Measurements from ENCODE around the gene DBNDD2.

Gene DBNDD2

DNA sequence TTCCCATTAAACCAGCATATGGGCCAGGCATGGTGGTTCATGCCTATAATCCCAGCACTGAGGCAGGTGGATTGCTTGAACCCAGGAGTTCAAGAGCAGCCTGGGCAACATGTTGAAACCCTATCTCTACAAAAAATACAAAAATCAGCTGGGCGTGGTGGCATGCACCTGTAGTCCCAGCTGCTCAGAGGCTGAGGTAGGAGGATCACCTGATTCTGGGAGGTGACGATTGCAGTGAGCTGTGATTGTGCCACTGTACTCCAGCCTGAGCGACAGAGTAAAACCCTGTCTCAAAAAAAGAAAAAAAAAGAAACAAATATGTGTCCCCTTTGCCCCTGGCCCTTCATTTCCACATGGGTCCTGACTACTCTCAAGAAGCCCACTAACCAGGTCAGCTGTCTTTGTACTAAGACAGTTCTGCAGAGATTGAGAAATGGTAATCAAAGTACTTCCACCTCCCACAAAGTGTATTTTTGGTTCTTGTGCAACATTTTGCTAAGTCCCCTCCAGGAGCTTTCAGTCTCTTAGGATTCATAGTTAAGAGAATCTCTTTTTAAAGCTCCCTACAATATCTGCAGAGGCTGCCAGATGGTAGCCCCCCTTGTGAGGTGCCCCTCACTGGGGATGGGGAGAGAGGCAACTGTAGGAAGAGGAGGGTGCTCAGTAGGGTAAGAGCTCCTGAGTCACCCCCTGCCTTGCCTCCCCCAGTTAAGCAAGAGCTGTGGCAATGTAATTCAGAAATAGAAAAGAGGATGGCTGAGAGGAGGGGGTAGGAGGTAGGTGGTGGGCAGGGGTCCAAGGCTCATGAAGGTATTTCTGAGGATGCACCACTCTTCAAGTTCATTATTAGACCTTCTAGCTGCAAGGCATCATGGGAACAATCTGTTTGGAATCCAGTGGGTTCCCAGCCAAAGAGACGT lies 44.9 kb downstream of the DBNDD2 start:
- H3K9ac ChIP-seq: no peak overlapping the region
- H3K4me2 ChIP-seq (ENCODE audit: low read length): no peak overlapping the region
- H3K36me3 ChIP-seq (ENCODE audit: control insufficient read depth, insufficient read depth, low read length): no peaks in the 10 kb centered on the region
- no peaks in the 10 kb centered on the region for H3K27me3 ChIP-seq (ENCODE audit: control insufficient read depth, insufficient read depth, low read length)
- no peaks in the 10 kb centered on the region for H3K4me1 ChIP-seq
- H3K79me2 ChIP-seq: no peaks in the 10 kb centered on the region
- no peaks in the 10 kb centered on the region for H3K9me3 ChIP-seq (ENCODE audit: control insufficient read depth, low read length)
- TF ChIP-seq, protein P1, sequence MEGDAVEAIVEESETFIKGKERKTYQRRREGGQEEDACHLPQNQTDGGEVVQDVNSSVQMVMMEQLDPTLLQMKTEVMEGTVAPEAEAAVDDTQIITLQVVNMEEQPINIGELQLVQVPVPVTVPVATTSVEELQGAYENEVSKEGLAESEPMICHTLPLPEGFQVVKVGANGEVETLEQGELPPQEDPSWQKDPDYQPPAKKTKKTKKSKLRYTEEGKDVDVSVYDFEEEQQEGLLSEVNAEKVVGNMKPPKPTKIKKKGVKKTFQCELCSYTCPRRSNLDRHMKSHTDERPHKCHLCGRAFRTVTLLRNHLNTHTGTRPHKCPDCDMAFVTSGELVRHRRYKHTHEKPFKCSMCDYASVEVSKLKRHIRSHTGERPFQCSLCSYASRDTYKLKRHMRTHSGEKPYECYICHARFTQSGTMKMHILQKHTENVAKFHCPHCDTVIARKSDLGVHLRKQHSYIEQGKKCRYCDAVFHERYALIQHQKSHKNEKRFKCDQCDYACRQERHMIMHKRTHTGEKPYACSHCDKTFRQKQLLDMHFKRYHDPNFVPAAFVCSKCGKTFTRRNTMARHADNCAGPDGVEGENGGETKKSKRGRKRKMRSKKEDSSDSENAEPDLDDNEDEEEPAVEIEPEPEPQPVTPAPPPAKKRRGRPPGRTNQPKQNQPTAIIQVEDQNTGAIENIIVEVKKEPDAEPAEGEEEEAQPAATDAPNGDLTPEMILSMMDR (IDR thresholded peaks at IDR 0.05): no peak
- no peak overlapping the region for H2AFZ ChIP-seq
- no peak overlapping the region for H3K4me3 ChIP-seq (ENCODE audit: low read depth, low read length)
- no peak overlapping the region for H3K27ac ChIP-seq

DNA sequence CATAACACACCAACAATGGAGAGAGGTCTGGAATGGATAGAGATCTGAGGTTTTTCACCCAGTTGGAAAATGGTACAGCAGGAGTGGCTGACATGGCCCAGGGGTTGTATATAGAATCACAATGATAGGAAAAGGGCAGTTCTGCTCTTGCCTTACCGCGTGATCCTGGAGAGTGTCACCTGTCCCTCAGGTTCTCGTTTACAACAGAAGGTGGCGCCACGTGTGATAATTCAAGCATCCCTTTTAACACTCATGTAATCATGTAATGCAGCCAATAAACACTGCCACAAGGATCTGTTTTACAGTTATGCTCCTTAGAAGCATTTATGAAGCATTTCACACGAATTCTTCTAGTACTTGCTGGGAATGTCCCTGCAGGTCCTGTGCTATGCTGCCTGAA lies 48.5 kb downstream of the DBNDD2 start:
- Histone ChIP-seq H3K4me3 (ENCODE audit: low read depth, low read length) (no peak overlapping the region), H3K79me2 (no peaks in the 10 kb centered on the region), H3K27ac (no peak overlapping the region), H2AFZ (no peak overlapping the region), H3K9ac (no peak overlapping the region), H3K36me3 (ENCODE audit: control insufficient read depth, insufficient read depth, low read length) (no peaks in the 10 kb centered on the region), H3K9me3 (ENCODE audit: control insufficient read depth, low read length) (no peaks in the 10 kb centered on the region), H3K4me2 (ENCODE audit: low read length) (no peak overlapping the region), H3K27me3 (ENCODE audit: control insufficient read depth, insufficient read depth, low read length) (no peaks in the 10 kb centered on the region), H3K4me1 (no peaks in the 10 kb centered on the region)
- TF ChIP-seq, protein P1 (IDR thresholded peaks at IDR 0.05): peak; percentile 55

GRCh38 chr20:45459606-45460005 lies 51.5 kb downstream of the DBNDD2 start:
- Histone ChIP-seq H3K36me3 (ENCODE audit: control insufficient read depth, insufficient read depth, low read length) (no peaks in the 10 kb centered on the region), H3K9me3 (ENCODE audit: control insufficient read depth, low read length) (no peaks in the 10 kb centered on the region), H2AFZ (no peak overlapping the region), H3K27ac (no peak overlapping the region), H3K4me2 (ENCODE audit: low read length) (no peak overlapping the region), H3K9ac (no peak overlapping the region), H3K79me2 (no peaks in the 10 kb centered on the region), H3K4me3 (ENCODE audit: low read depth, low read length) (no peak overlapping the region), H3K27me3 (ENCODE audit: control insufficient read depth, insufficient read depth, low read length) (no peaks in the 10 kb centered on the region), H3K4me1 (no peaks in the 10 kb centered on the region)
- TF ChIP-seq, protein P1 (IDR thresholded peaks at IDR 0.05): no peak

Measured in parathyroid adenoma (tissue), 2 donors.